Glutamatergic neuron (in vitro differentiated cells): ENCODE measurements around the gene MOB3C. TPM values are rescaled to one million over a fixed set of nuclear protein-coding genes. Genes with fewer than 3 reads are reported as not detected.

ENCODE experiments used
- DNase-seq: peaks from one replicate; pipeline ENCODE4 v3.0.0; 2022
- H3K27ac Mint-ChIP-seq: one replicate; pipeline ENCODE4 v1.8.0; 2020; ENCODE audit warnings: mild to moderate bottlenecking, mixed read lengths, inconsistent platforms; ENCODE audit not compliant: unreplicated experiment
- H3K27me3 Mint-ChIP-seq: one replicate; pipeline ENCODE4 v1.8.0; 2020; ENCODE audit warnings: mild to moderate bottlenecking, moderate library complexity, mixed read lengths, inconsistent platforms; ENCODE audit not compliant: unreplicated experiment
- H3K36me3 Mint-ChIP-seq: one replicate; pipeline ENCODE4 v1.8.0; 2020; ENCODE audit warnings: mild to moderate bottlenecking, mixed read lengths, inconsistent platforms; ENCODE audit not compliant: unreplicated experiment
- H3K4me1 Mint-ChIP-seq: one replicate; pipeline ENCODE4 v1.8.0; 2020; ENCODE audit warnings: mild to moderate bottlenecking, low read depth, mixed read lengths, inconsistent platforms; ENCODE audit not compliant: unreplicated experiment
- H3K4me3 Mint-ChIP-seq: one replicate; pipeline ENCODE4 v1.8.0; 2020; ENCODE audit warnings: mild to moderate bottlenecking, mixed read lengths, inconsistent platforms; ENCODE audit not compliant: unreplicated experiment
- H3K9me3 Mint-ChIP-seq: one replicate; pipeline ENCODE4 v1.8.0; 2020; ENCODE audit warnings: mild to moderate bottlenecking, moderate library complexity, mixed read lengths, inconsistent platforms; ENCODE audit not compliant: unreplicated experiment
- total RNA-seq: library from RNA; stranded (reverse); fragmentation: NEBNext Ultra II Directional; extraction: Animal tissue kit (Norgen Biotek cat#: 25700); gene quantifications from one replicate; pipeline ENCODE4 v1.2.1, GENCODE V29; 2021; ENCODE audit not compliant: unreplicated experiment
- TF ChIP-seq, protein P1 (sequence below): fragments of 200-600 bp; sonication (generic); IDR thresholded peaks from one replicate; pipeline ENCODE4 v1.5.0; 2021; ENCODE audit not compliant: partially characterized antibody, unreplicated experiment

MOB3C gene
- total RNA-seq, 1 donor from 2014 or later: 1.6 TPM

DNA sequence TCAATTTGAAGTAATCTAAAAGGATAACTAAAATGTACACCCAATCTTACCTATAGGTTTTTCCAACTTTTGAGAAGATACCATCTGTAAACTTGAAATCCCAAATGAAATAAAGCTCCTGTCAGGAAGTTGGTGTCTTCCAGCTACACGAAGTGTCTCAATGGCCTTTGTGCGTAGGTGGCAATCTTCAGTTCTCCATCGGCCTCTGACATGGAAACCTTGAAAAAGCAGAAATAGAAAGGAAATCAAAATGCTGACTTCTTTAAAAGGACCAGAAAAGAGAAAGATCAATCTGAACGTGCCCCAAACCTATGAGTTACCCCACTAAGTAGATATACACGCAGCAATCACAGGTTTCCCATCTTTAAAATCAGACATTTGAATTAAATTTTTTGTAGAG lies 22.5 kb downstream of the MOB3C start:
- no peak for DNase-seq
- H3K9me3 Mint-ChIP-seq: peaks cover 5% of the 10 kb centered on the region
- no peak overlapping the region for H3K4me3 Mint-ChIP-seq

DNA sequence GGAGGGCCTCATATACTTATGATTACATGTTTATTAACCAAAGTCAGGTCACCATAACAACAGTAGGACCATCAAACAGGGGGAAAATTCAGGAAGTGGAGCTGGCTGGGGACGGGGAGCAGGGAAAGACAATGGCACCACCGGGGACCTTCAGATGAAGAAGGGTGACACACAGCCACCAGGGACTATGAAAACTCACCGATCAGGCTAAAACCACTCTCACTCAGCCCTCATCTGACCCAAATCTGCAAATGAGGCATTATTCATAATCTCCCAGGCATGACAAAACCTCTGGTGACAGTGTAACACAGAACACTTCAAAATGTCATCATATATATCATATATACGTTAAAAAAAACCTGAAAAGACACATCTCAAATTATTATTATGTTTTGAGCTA lies 23.8 kb downstream of the MOB3C start:
- no peaks in the 10 kb centered on the region for H3K4me1 Mint-ChIP-seq
- H3K4me3 Mint-ChIP-seq: no peak overlapping the region
- TF ChIP-seq, protein P1, sequence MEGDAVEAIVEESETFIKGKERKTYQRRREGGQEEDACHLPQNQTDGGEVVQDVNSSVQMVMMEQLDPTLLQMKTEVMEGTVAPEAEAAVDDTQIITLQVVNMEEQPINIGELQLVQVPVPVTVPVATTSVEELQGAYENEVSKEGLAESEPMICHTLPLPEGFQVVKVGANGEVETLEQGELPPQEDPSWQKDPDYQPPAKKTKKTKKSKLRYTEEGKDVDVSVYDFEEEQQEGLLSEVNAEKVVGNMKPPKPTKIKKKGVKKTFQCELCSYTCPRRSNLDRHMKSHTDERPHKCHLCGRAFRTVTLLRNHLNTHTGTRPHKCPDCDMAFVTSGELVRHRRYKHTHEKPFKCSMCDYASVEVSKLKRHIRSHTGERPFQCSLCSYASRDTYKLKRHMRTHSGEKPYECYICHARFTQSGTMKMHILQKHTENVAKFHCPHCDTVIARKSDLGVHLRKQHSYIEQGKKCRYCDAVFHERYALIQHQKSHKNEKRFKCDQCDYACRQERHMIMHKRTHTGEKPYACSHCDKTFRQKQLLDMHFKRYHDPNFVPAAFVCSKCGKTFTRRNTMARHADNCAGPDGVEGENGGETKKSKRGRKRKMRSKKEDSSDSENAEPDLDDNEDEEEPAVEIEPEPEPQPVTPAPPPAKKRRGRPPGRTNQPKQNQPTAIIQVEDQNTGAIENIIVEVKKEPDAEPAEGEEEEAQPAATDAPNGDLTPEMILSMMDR: no peak
- no peak overlapping the region for H3K27ac Mint-ChIP-seq
- H3K27me3 Mint-ChIP-seq: peaks cover 2% of the 10 kb centered on the region
- H3K36me3 Mint-ChIP-seq: peaks cover 27% of the 10 kb centered on the region
- no peak for DNase-seq
- peaks cover 5% of the 10 kb centered on the region for H3K9me3 Mint-ChIP-seq

More for the DNA sequence above, 22.5 kb downstream of the MOB3C start:
- TF ChIP-seq, protein P1: no peak
- Mint-ChIP-seq H3K27me3 (peaks cover 2% of the 10 kb centered on the region), H3K36me3 (peaks cover 24% of the 10 kb centered on the region), H3K4me1 (no peaks in the 10 kb centered on the region), H3K27ac (no peak overlapping the region)

DNA sequence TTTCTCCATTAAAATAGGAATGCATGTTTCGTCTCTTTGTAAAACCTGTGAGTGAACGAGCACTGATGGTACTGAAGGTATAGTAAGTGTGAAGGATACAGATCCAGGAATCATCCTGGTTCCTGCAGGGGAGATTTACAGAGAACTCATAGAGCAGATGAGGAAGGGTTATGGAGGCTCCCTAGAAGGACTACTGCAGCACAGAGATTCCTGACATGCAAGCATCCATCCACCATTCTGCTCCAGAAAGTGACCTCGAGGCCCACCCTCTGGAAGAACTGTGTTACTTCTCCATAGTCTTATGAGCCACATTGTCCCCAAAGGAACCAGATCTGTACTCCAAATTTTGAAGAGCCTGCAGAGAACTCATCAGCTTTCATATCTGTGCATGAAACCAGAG lies 27.1 kb downstream of the MOB3C start:
- DNase-seq: no peak
- Mint-ChIP-seq H3K4me3 (no peak overlapping the region), H3K4me1 (peaks cover 12% of the 10 kb centered on the region), H3K9me3 (peaks cover 5% of the 10 kb centered on the region), H3K36me3 (peaks cover 27% of the 10 kb centered on the region), H3K27ac (no peak overlapping the region), H3K27me3 (peaks cover 2% of the 10 kb centered on the region)
- TF ChIP-seq, protein P1: no peak

DNA sequence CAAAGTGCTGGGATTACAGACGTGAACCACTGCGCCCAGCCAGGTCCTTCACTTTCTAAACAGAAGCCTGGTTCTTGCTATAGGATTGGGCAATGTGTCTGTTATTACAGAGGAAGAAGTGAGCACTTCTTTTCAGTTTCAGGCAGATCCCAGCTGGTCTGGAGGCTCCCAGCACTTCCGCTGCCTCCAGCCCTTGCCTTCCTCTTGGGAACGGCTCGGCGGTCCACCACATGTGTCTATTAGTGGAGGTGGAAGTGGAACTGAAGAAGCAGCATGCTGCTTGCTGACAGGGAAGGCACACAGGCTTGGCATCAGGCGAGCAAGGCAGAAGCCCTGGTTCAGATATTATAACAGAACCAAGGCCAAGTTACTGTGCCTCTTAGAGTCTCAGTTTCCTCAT lies 29.5 kb downstream of the MOB3C start:
- TF ChIP-seq, protein P1: no peak
- Mint-ChIP-seq H3K4me3 (no peak overlapping the region), H3K27ac (no peak overlapping the region), H3K36me3 (peaks cover 27% of the 10 kb centered on the region), H3K4me1 (peaks cover 30% of the 10 kb centered on the region), H3K27me3 (peaks cover 2% of the 10 kb centered on the region), H3K9me3 (peaks cover 7% of the 10 kb centered on the region)
- DNase-seq: peak; percentile 34

DNA sequence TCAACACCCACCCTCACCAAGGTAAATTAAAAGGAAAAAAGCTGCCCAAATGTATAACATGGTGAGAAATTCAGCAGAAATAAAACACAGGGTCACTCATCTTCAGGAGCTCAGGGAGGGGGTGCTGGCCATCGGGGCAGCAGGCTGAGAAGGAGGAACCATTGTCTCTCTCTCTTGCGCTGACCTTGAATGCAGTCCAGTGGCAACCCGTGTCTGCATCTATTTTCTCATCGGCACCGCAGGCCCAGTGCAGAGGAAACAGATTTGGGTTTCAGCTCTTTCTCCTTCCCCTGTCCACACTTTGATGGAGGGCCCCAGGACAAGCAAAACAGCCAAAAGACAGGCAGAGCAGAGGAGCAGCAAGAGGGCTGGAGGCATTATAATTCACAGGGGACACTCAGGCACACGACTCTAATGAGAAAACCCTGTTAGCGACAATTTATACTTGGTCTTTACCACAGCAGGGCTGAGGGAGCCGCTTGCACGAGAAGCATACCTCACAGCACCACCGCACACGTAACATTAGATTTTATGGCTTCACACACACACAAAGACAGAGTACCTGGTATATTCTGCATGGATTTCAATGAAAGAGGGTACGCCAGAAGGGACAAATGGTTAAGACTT lies 31.2 kb downstream of the MOB3C start:
- H3K27me3 Mint-ChIP-seq: no peaks in the 10 kb centered on the region
- H3K4me1 Mint-ChIP-seq: peaks cover 32% of the 10 kb centered on the region
- TF ChIP-seq, protein P1: no peak
- peaks cover 20% of the 10 kb centered on the region for H3K36me3 Mint-ChIP-seq
- H3K27ac Mint-ChIP-seq: peak overlapping the region; percentile 79
- peak; percentile 29 for DNase-seq
- H3K4me3 Mint-ChIP-seq: peak overlapping the region; percentile 54
- H3K9me3 Mint-ChIP-seq: peaks cover 7% of the 10 kb centered on the region
